HL-60 (cell line): Measurements from ENCODE around the gene ZNF692.

Experiments used
- DNase-seq, 2 experiments: peaks; one replicate each; pipeline ENCODE4 v3.0.0-alpha.2; 2010 to 2020; ENCODE audit warnings: low read depth in 1 of 2, low spot score in 1 of 2
- H3K27ac ChIP-seq: fragments of 250-450 bp; sonication (Bioruptor Pico); replicated peaks from 2 replicates; pipeline ENCODE4 v1.5.1; 2020; ENCODE audit warnings: mild to moderate bottlenecking, moderate library complexity
- H3K27me3 ChIP-seq: fragments of 250-450 bp; sonication (Bioruptor Pico); 2 replicates; pipeline ENCODE4 v1.5.1; 2021; ENCODE audit warnings: mild to moderate bottlenecking, moderate library complexity; ENCODE audit not compliant: insufficient read depth, poor library complexity, severe bottlenecking
- H3K4me3 ChIP-seq: replicated peaks from 2 replicates; pipeline ENCODE4 v1.5.1; 2011; ENCODE audit warnings: mild to moderate bottlenecking, control low read depth, low read length; ENCODE audit not compliant: insufficient read depth
- GABPA ChIP-seq: IDR thresholded peaks from 2 replicates; pipeline ENCODE4 v1.6.1; 2012; ENCODE audit warnings: low read depth
- POLR2AphosphoS5 ChIP-seq: IDR thresholded peaks from 2 replicates; pipeline ENCODE4 v1.6.1; 2012; ENCODE audit warnings: low read depth
- SPI1 ChIP-seq: IDR thresholded peaks from 2 replicates; pipeline ENCODE4 v1.6.1; 2012; ENCODE audit warnings: low read depth, mild to moderate bottlenecking, borderline replicate concordance
- microRNA-seq: library from miRNA; unstranded; fragments of <30 nt; microRNA quantifications from one replicate; pipeline ENCODE4, GENCODE V29; 2018
- TF ChIP-seq, protein P1 (sequence below): IDR thresholded peaks from 2 replicates; pipeline ENCODE4 v1.6.1; 2012; ENCODE audit warnings: low read depth; ENCODE audit not compliant: insufficient replicate concordance
- TF ChIP-seq, protein P2 (sequence below): IDR thresholded peaks from one replicate; pipeline ENCODE4 v1.5.1; 2011; ENCODE audit warnings: low read length, control low read depth, inconsistent platforms; ENCODE audit not compliant: insufficient read depth

Gene ZNF692

GRCh38 chr1:248800459-248800858 is 58.4 kb downstream of the ZNF692 start:
- TF ChIP-seq SPI1: no peak
- TF ChIP-seq POLR2AphosphoS5: no peak
- TF ChIP-seq, protein P1, sequence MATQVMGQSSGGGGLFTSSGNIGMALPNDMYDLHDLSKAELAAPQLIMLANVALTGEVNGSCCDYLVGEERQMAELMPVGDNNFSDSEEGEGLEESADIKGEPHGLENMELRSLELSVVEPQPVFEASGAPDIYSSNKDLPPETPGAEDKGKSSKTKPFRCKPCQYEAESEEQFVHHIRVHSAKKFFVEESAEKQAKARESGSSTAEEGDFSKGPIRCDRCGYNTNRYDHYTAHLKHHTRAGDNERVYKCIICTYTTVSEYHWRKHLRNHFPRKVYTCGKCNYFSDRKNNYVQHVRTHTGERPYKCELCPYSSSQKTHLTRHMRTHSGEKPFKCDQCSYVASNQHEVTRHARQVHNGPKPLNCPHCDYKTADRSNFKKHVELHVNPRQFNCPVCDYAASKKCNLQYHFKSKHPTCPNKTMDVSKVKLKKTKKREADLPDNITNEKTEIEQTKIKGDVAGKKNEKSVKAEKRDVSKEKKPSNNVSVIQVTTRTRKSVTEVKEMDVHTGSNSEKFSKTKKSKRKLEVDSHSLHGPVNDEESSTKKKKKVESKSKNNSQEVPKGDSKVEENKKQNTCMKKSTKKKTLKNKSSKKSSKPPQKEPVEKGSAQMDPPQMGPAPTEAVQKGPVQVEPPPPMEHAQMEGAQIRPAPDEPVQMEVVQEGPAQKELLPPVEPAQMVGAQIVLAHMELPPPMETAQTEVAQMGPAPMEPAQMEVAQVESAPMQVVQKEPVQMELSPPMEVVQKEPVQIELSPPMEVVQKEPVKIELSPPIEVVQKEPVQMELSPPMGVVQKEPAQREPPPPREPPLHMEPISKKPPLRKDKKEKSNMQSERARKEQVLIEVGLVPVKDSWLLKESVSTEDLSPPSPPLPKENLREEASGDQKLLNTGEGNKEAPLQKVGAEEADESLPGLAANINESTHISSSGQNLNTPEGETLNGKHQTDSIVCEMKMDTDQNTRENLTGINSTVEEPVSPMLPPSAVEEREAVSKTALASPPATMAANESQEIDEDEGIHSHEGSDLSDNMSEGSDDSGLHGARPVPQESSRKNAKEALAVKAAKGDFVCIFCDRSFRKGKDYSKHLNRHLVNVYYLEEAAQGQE: no peak
- no peak for TF ChIP-seq GABPA
- TF ChIP-seq, protein P2, sequence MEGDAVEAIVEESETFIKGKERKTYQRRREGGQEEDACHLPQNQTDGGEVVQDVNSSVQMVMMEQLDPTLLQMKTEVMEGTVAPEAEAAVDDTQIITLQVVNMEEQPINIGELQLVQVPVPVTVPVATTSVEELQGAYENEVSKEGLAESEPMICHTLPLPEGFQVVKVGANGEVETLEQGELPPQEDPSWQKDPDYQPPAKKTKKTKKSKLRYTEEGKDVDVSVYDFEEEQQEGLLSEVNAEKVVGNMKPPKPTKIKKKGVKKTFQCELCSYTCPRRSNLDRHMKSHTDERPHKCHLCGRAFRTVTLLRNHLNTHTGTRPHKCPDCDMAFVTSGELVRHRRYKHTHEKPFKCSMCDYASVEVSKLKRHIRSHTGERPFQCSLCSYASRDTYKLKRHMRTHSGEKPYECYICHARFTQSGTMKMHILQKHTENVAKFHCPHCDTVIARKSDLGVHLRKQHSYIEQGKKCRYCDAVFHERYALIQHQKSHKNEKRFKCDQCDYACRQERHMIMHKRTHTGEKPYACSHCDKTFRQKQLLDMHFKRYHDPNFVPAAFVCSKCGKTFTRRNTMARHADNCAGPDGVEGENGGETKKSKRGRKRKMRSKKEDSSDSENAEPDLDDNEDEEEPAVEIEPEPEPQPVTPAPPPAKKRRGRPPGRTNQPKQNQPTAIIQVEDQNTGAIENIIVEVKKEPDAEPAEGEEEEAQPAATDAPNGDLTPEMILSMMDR: no peak
- DNase-seq: no peak

More at GRCh38 chr1:248800459-248800858, 58.4 kb downstream of the ZNF692 start:
- no peaks in the 10 kb centered on the region for H3K27me3 ChIP-seq
- no peak overlapping the region for H3K4me3 ChIP-seq
- no peak overlapping the region for H3K27ac ChIP-seq

Small RNA genes lying within 50 kb of the gene (microRNA-seq; reads per million reads assigned to microRNA genes)
- 1.2 reads per million for gene MIR3124
